Glutamatergic neuron (in vitro differentiated cells): ENCODE data around the gene CELF5. TPM values are rescaled to one million over a fixed set of nuclear protein-coding genes. Genes with fewer than 3 reads are reported as not detected.

Experiments used
- DNase-seq: peaks from one replicate; pipeline ENCODE4 v3.0.0; 2022
- H3K27ac Mint-ChIP-seq: one replicate; pipeline ENCODE4 v1.8.0; 2020; ENCODE audit warnings: mild to moderate bottlenecking, mixed read lengths, inconsistent platforms; ENCODE audit not compliant: unreplicated experiment
- H3K27me3 Mint-ChIP-seq: one replicate; pipeline ENCODE4 v1.8.0; 2020; ENCODE audit warnings: mild to moderate bottlenecking, moderate library complexity, mixed read lengths, inconsistent platforms; ENCODE audit not compliant: unreplicated experiment
- H3K36me3 Mint-ChIP-seq: one replicate; pipeline ENCODE4 v1.8.0; 2020; ENCODE audit warnings: mild to moderate bottlenecking, mixed read lengths, inconsistent platforms; ENCODE audit not compliant: unreplicated experiment
- H3K4me1 Mint-ChIP-seq: one replicate; pipeline ENCODE4 v1.8.0; 2020; ENCODE audit warnings: mild to moderate bottlenecking, low read depth, mixed read lengths, inconsistent platforms; ENCODE audit not compliant: unreplicated experiment
- H3K4me3 Mint-ChIP-seq: one replicate; pipeline ENCODE4 v1.8.0; 2020; ENCODE audit warnings: mild to moderate bottlenecking, mixed read lengths, inconsistent platforms; ENCODE audit not compliant: unreplicated experiment
- H3K9me3 Mint-ChIP-seq: one replicate; pipeline ENCODE4 v1.8.0; 2020; ENCODE audit warnings: mild to moderate bottlenecking, moderate library complexity, mixed read lengths, inconsistent platforms; ENCODE audit not compliant: unreplicated experiment
- CTCF ChIP-seq: fragments of 200-600 bp; sonication (generic); IDR thresholded peaks from one replicate; pipeline ENCODE4 v1.5.0; 2021; ENCODE audit not compliant: partially characterized antibody, unreplicated experiment
- total RNA-seq: library from RNA; stranded (reverse); fragmentation: NEBNext Ultra II Directional; extraction: Animal tissue kit (Norgen Biotek cat#: 25700); gene quantifications from one replicate; pipeline ENCODE4 v1.2.1, GENCODE V29; 2021; ENCODE audit not compliant: unreplicated experiment

CELF5 gene
- total RNA-seq, 1 donor from 2014 or later, result 12.5 TPM

GRCh38 chr19:3269916-3270671 lies 45.6 kb downstream of the CELF5 start:
- peak; percentile 38 for DNase-seq

GRCh38 chr19:3270902-3271301 lies 46.4 kb downstream of the CELF5 start:
- H3K36me3 Mint-ChIP-seq, result peaks cover 10% of the 10 kb centered on the region
- H3K4me3 Mint-ChIP-seq, result no peak overlapping the region
- peaks cover 17% of the 10 kb centered on the region for H3K27me3 Mint-ChIP-seq
- TF ChIP-seq CTCF, result no peak
- H3K4me1 Mint-ChIP-seq, result peaks cover 8% of the 10 kb centered on the region
- H3K27ac Mint-ChIP-seq, result no peak overlapping the region
- peaks cover 14% of the 10 kb centered on the region for H3K9me3 Mint-ChIP-seq
- DNase-seq, result peak; percentile 77

More at GRCh38 chr19:3269916-3270671, 45.6 kb downstream of the CELF5 start:
- Mint-ChIP-seq H3K27ac (no peak overlapping the region), H3K4me1 (peaks cover 8% of the 10 kb centered on the region), H3K4me3 (peak overlapping the region; percentile 58), H3K9me3 (peaks cover 14% of the 10 kb centered on the region), H3K27me3 (peaks cover 17% of the 10 kb centered on the region), H3K36me3 (peaks cover 10% of the 10 kb centered on the region)
- TF ChIP-seq CTCF, result no peak

- H3K27me3 Mint-ChIP-seq, result peaks cover 17% of the 10 kb centered on the region
- H3K36me3 Mint-ChIP-seq, result peaks cover 5% of the 10 kb centered on the region
- no peak for TF ChIP-seq CTCF
Measured at GRCh38 chr19:3272401-3272931, 48.0 kb downstream of the CELF5 start.

GRCh38 chr19:3272952-3273351 lies 48.5 kb downstream of the CELF5 start:
- Mint-ChIP-seq H3K36me3 (peaks cover 5% of the 10 kb centered on the region), H3K4me1 (peaks cover 10% of the 10 kb centered on the region), H3K4me3 (no peak overlapping the region), H3K9me3 (peaks cover 15% of the 10 kb centered on the region), H3K27ac (no peak overlapping the region), H3K27me3 (peaks cover 17% of the 10 kb centered on the region)
- no peak for DNase-seq
- no peak for TF ChIP-seq CTCF

More at GRCh38 chr19:3272401-3272931, 48.0 kb downstream of the CELF5 start:
- Mint-ChIP-seq H3K27ac (no peak overlapping the region), H3K4me3 (peak overlapping the region; percentile 20), H3K4me1 (peaks cover 10% of the 10 kb centered on the region), H3K9me3 (peaks cover 15% of the 10 kb centered on the region)
- no peak for DNase-seq

GRCh38 chr19:3274245-3274941 lies 49.9 kb downstream of the CELF5 start:
- H3K36me3 Mint-ChIP-seq, result peaks cover 5% of the 10 kb centered on the region
- H3K27me3 Mint-ChIP-seq, result peaks cover 21% of the 10 kb centered on the region
- peak overlapping the region; percentile 79 for H3K27ac Mint-ChIP-seq
- peaks cover 16% of the 10 kb centered on the region for H3K9me3 Mint-ChIP-seq
- TF ChIP-seq CTCF, result no peak
- H3K4me1 Mint-ChIP-seq, result peaks cover 10% of the 10 kb centered on the region
- peak overlapping the region; percentile 84 for H3K4me3 Mint-ChIP-seq
- no peak for DNase-seq
